Superior temporal gyrus (tissue), 1 donor: ENCODE data around the gene NOS3.

Source experiments
- DNase-seq: peaks from one replicate; pipeline ENCODE4 v3.0.0-alpha.2; 2016; ENCODE audit errors: extremely low spot score

Gene NOS3

DNA sequence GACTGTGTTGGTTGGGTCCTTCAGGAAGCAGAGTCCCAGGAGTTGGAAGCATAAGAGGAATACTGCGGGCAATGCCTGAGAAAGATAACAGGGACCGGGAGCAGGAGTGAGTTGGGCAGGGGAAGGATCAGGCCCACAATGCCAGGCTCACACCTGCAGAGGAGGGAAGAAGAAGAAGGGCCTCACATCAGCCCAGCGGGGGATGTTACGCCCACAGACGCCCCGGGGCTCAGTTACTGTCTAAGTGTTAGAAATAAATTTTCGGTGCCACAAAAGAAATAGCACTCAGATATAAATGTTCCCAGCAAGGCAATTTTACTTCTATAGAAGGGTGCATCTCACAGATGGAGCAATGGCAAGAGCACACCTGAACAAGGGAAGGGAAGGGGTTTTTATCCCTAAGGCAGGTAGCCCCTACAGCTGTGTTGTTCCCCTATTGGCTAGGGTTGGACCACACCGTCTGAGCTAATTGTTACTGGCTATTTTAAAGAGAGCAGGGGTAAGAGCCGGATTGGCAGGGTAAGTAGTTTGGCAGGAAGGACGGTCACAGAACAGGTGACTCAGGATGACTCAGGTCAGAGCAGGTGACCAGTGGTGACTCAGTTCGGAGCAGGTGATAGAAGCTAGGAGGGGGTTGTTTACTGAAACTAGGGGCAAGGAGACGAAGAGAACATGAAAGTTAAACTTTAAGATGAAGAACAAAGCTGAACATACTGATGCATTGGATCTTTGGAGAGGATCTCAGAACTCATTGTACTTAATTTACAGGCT lies at the start of gene NOS3:
Gene NOS3, plus strand, starts transcription at position 602 of the 771 bp plus-strand sequence. CDS start 2,787 bp downstream, outside the sequence.
- DNase-seq, result no peak

- DNase-seq, result no peak
Observed at GRCh38 chr7:150941351-150942000, 49.3 kb upstream of the NOS3 start.

GRCh38 chr7:150942001-150942590 lies 48.7 kb upstream of the NOS3 start:
- DNase-seq, result no peak

DNA sequence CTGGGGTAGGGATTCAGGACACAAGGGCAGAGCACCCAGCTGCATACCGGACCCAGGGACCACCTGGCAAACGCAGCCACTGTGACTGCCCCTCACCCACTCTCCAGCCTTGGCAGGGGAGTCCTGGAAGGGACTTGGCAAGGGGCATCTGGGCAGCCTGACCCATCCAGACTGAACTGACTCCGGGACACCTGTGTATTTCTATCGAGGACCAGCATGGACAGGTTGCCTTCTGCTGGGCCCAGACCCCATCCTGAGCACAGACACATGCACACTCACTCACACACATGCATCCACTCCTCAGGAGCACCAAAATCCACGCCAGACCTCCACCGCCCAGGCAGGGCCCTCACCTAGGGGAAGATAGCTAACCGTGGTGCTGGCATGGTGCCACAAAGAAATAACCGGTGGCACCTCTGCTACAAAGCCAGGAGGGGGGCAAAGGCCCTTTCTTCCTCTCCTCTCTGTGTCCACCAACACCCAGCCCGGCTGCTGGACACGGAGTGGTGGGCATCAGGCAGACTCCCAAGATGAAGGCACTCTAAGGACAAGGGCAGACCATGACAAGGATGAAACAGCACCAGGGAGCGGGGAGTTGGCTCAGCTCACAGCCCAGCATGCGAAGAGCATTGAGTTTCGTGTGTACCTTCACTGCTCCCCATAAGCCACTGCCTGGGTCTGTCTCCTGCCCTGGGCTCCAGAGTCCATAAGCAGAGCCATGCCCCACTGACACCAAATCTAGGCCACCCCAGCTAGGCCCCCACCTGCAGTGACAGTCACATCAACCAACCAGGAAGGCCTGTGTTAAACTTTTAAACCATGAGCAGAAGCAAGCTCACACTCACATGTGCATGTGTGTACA lies 48.0 kb upstream of the NOS3 start:
- no peak for DNase-seq

DNA sequence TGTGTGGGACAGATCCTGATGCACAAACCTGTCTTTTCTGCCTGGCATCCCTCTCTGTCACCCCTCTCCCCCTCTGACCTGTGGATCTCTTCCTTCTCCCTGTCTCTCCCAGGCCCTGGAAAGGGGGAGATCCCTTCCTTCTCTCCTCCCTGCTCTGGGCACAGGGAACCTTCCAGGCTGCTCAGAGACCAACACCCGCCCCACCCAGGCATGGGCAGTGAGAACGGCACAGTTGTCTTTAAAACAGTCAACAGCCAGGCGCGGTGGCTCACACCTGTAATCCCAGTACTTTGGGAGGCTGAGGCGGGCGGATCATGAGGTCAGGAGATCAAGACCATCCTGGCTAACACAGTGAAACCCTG lies 47.4 kb upstream of the NOS3 start:
- no peak for DNase-seq

DNA sequence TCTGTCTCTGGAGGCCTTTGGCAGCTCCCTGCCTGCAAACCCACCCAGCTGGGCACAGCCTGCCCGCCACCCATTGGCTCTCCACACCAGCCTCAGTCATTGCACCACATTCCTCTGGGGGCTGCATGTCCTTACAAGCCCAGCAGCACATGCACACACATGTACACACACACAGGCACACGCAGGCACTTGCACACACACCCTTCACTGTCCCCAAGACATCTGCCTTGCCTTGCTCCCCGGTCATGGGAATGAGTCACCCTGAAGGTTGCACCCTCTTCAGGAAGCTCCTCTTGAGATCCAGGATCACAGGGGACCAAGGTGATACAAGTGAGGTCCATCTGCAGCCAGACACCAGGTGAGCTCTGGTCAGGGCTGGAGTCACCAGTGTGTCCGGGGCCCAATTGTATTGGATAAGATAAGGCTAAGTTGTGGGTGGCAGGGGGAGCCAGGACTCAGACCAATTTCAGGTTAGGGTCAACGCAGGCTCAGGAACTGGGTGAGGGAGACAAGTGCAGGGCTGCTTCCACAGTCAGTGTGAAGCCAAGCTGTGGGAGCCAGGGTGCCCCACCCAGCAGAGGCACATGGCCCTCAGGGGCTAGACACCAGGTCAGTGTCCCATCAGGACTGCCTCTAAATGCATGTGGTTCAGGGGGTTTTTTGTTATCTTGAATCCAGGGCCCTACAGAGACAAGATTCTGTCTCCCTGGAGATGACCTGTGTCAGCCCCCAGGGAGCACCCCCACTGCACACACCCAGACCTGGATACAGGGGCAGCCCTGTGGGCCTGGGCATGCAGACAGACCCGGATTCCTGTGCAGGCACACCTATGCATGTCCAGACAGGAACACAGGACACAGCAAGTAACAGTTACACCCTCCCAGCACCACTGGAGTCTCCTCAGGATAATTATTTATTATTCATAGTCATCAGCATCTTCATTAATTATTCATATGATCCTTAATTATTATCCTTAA lies 46.5 kb upstream of the NOS3 start:
- no peak for DNase-seq

- DNase-seq, result no peak
Observed at GRCh38 chr7:150945171-150945852, 45.5 kb upstream of the NOS3 start.

GRCh38 chr7:150945853-150946420 lies 44.9 kb upstream of the NOS3 start:
- DNase-seq, result peak; percentile 37

DNA sequence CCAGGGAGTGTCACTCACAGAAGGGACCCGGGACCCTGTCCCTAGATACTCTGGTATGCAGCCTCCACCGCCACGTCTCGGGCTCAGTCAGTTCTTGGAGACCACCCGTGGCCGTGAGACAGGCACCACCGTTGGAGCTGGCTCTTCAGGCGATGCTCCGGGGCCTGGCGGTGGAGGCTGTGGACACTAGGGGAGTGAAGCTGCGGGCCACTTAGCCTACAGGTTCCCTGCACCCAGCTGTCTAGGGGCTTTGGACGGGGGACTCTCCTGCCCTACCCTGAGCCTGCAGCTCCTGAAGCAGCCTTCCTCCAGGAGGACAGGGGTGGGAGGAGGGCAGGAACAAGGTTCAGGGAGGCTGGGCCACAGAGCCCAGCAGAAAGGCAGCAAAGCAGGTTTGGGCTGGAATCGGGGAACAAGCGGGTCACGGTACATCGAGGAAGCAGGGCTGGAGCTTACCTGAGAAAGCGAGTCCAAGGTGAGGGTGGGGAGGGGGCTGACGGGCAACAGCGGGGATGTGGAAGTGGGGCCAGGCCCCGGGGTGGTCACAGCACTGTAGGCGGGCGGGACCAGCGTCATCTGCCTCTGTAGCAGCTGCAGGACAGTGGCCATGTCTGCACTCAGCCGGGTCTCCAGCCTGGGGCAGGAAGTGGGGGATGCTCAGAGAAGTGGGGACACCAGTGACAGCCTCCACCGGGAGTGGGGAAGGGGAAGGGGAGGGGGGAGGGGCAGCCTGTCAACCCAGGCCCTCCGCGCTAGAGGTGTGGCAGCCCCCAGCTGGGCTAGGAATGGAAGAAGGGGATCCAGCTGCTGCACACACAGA lies 44.2 kb upstream of the NOS3 start:
- DNase-seq, result no peak

- DNase-seq, result no peak
Observed at GRCh38 chr7:150947241-150947745, 43.5 kb upstream of the NOS3 start.

DNA sequence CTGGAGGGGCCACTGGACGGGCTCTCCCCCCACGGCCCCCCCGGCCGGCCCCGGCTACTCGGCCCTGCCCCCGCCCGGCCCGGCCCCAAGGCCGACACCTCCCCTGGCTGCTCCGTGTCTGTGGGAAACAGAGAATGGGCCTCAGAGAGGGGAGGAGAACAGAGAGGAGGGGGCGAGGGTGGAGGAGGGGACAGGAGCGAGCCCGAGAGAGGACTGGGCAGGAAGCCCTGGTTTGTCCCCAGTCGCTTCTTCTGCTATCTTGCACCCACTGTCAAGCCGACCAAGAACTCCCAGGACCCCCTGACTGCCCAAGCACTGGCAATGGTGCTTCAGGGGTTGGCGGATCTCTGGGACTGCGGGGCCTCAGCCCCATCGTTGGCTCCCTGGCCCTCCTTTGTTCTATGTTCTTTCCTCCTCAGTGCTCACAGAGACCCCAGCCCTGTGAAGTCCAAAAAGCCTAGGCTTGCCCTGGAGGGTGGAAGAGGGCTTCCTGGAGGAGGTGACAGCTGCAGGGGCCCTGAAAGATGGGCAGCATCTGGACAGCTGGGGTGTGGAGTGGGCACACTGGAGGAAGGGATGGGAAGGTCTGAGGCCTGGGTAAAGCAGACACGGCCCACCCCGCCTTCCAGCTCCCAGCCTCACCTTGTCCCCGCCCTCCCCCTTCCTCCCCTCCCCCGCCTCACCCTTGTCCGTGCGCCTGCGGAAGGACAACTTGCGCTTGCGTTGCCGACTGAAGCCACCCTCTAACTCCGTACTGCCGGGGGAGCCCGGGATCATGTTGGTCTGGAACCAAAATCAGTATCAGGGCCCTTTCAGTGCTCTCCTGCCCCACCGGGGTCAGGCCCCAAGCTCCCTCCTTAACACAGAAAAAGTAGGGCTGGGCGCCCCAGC lies 42.8 kb upstream of the NOS3 start:
- no peak for DNase-seq

GRCh38 chr7:150948791-150949251 lies 42.0 kb upstream of the NOS3 start:
- DNase-seq, result no peak

DNA sequence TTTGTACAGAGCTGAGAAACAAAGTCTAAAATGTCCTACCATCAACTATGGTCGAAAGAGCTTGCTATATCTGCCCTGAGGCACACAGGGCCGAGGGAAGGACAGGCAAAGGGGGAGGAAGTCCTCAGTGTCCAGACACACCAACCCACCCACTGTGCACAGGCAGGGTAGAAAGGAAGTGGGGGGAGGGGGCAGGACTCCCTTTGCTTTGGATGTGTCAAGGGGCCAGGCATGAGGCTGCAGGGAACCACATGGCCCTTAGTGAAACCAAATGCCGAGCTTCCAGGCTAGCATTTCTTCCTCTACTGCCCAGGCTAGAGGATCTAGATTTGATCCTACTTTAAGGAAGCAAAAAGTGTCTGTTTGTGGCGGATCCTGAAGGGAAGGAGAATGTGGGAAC lies 41.3 kb upstream of the NOS3 start:
- DNase-seq, result no peak

DNA sequence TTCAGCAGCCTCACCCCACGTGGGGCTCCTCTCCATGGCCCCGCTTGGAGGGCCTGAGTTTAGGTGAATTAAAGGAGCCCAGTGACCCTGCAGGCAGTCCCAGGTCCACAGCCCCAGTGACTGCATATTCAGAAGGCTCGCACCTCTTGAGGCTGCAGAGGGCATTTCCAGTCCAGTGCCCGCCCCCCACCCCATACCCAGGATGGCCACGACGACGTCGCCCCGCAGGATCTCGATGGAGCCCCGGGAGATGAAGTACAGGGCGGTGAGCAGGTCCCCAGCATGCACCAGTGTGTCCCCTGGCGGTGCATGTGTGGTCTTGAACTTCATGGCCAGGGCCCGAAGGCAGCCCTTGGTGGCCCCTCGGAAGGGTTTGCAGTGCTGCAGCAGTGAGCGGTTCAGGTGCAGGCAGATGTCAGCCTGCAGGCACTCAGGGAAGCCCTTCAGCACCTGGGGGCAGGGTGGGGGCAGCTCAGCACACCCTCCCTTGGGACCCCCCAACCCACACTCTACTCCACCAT lies 40.8 kb upstream of the NOS3 start:
- DNase-seq, result no peak

- DNase-seq, result no peak
Observed at GRCh38 chr7:150950496-150951180, 40.2 kb upstream of the NOS3 start.

DNA sequence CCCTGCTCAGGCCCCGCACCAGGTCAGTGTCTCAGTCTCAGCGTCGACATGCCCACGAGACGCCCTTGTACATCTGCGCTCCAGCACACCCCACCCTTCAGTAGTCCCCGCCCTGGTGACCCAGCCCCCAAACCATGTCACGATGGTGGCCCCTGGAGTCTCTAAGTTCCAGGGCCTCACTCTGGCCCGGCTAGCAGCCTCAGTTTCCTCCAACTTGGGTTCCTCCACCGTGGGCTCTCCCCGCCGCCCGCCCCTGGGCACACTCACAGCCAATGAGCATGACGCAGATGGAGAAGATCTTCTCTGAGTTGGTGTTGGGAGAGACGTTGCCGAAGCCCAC lies 39.7 kb upstream of the NOS3 start:
- DNase-seq, result no peak

- DNase-seq, result no peak
Observed at GRCh38 chr7:150951521-150951920, 39.3 kb upstream of the NOS3 start.
